K562 (cell line): ENCODE results near the gene TENT4B. TPM values are rescaled to one million over a fixed set of nuclear protein-coding genes. Genes with fewer than 3 reads are reported as not detected.

Source experiments
- DPF2 ChIP-seq: fragments of 450-650 bp; IDR thresholded peaks from 2 replicates; pipeline ENCODE4 v1.6.1; 2016
- MEF2D ChIP-seq: conservative IDR thresholded peaks from 2 replicates; pipeline ENCODE4 v1.6.1; 2016; ENCODE audit warnings: low read depth, missing genetic modification characterization, missing compliant biosample characterization
- NFE2L1 ChIP-seq: fragments of 450-650 bp; IDR thresholded peaks from 2 replicates; pipeline ENCODE4 v1.6.1; 2016; ENCODE audit warnings: missing genetic modification characterization, low read depth, mild to moderate bottlenecking, missing compliant biosample characterization, moderate library complexity, borderline replicate concordance
- TAF15 ChIP-seq: fragments of 200-400 bp; formaldehyde crosslinking; IDR thresholded peaks from 2 replicates; pipeline ENCODE4 v1.6.1; 2017; ENCODE audit warnings: mild to moderate bottlenecking, low read depth, low read length, moderate library complexity
- WHSC1 ChIP-seq: IDR thresholded peaks from one replicate; pipeline ENCODE4 v1.6.1; 2012; ENCODE audit warnings: low read length, control low read depth, inconsistent platforms
- ZNF584 ChIP-seq: fragments of 200-800 bp; sonication (Bioruptor generic); IDR thresholded peaks from 2 replicates; pipeline ENCODE4 v1.6.1; 2016; ENCODE audit warnings: low read depth, mild to moderate bottlenecking, missing genetic modification characterization, missing compliant biosample characterization
- polyA plus RNA-seq, 8 experiments: library from polyadenylated mRNA; depleted of rRNA in 4 of 8; stranded (reverse) in 5 of 8; unstranded in 3 of 8; fragments of >200 nt; fragmentation: Nextera tagmentation in 2 of 8; fragmentation: Illumina TruSeq in 1 of 8; extraction: Ambion mirVana in 2 of 8; extraction: Trizol in 1 of 8; gene quantifications; 2 replicates each; pipeline versions ENCODE4 v1.2.1 to v1.2.3, GENCODE V29; 2011 to 2014; ENCODE audit warnings: inconsistent platforms in 1 of 8, missing spikeins in 1 of 8
- total RNA-seq, 7 experiments: library from RNA; depleted of rRNA in 6 of 7; stranded (reverse); fragments of >200 nt in 6 of 7; fragmentation: Illumina TruSeq in 2 of 7; extraction: Trizol in 2 of 7; gene quantifications; 2 replicates each; pipeline versions ENCODE4 v1.2.1 to v1.2.3, GENCODE V29; 2011 to 2021; ENCODE audit warnings: low replicate concordance in 1 of 7
- TF ChIP-seq, protein P1 (sequence below): sonication (generic); formaldehyde crosslinking; IDR thresholded peaks from 2 replicates; pipeline ENCODE4 v1.9.0; 2022; ENCODE audit warnings: mild to moderate bottlenecking, missing genetic modification reagents
- TF ChIP-seq, protein P2 (sequence below): fragments of 450-650 bp; IDR thresholded peaks from 2 replicates; pipeline ENCODE4 v1.6.1; 2016; ENCODE audit warnings: missing biosample characterization, missing genetic modification characterization
- TF ChIP-seq, protein P3 (sequence below), 2 experiments: fragments of 250-450 bp in 1 of 2; fragments of 450-650 bp in 1 of 2; sonication (Bioruptor Pico) in 1 of 2; IDR thresholded peaks; 2 replicates each; pipeline versions ENCODE4 v1.6.1 to v1.8.0; 2016 to 2021; ENCODE audit warnings: mild to moderate bottlenecking in 2 of 2, moderate library complexity in 2 of 2, missing compliant biosample characterization in 1 of 2, missing genetic modification characterization in 1 of 2
- TF ChIP-seq, protein P4 (sequence below): fragments of 250-450 bp; sonication (Bioruptor Pico); IDR thresholded peaks from 2 replicates; pipeline ENCODE4 v1.5.0; 2021

The TENT4B gene
- total and polyA plus RNA-seq, 9 of the 15 experiments (the other 6 are each of a cell fraction or from before 2014, with no cell fraction given): 5.2 to 8.4 (median 7.0) TPM

DNA sequence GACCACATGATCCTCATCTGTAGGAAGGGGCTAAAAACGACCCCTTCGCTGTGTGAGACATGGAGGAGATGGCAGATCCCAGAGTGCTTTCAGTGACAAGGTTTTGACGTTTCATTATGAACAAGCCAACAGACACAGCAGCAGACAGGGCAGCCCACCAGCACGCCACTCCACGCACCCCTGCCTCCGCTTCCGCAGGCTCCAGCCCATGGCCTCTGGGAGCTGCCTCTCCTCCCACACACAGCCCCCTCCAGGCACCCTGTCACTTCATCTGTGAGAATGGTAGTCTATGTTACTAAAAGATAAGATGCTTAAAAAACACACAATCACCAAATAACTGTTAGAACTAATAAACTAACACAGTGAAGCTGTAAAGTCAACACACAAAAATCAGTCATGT is 101.0 kb downstream of the TENT4B start (continued):
- TF ChIP-seq, protein P1, sequence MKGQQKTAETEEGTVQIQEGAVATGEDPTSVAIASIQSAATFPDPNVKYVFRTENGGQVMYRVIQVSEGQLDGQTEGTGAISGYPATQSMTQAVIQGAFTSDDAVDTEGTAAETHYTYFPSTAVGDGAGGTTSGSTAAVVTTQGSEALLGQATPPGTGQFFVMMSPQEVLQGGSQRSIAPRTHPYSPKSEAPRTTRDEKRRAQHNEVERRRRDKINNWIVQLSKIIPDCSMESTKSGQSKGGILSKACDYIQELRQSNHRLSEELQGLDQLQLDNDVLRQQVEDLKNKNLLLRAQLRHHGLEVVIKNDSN (CRISPR knock-in tag): 0 out of 2 replicates have a peak, but pooled peaks have one; percentile 22
- no peak for TF ChIP-seq NFE2L1 (tag)
- no peak; the same call in 1 of the 2 replicates for TF ChIP-seq ZNF584 (CRISPR knock-in tag)
- no peak for TF ChIP-seq WHSC1
- TF ChIP-seq, protein P2, sequence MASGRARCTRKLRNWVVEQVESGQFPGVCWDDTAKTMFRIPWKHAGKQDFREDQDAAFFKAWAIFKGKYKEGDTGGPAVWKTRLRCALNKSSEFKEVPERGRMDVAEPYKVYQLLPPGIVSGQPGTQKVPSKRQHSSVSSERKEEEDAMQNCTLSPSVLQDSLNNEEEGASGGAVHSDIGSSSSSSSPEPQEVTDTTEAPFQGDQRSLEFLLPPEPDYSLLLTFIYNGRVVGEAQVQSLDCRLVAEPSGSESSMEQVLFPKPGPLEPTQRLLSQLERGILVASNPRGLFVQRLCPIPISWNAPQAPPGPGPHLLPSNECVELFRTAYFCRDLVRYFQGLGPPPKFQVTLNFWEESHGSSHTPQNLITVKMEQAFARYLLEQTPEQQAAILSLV (tag): 0 out of 2 replicates have a peak, but pooled peaks have one; percentile 19
- no peak for TF ChIP-seq TAF15
- TF ChIP-seq, protein P3, sequence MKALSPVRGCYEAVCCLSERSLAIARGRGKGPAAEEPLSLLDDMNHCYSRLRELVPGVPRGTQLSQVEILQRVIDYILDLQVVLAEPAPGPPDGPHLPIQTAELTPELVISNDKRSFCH (CRISPR knock-in tag; IDR thresholded peaks at IDR 0.05): no peak
- TF ChIP-seq, protein P3 (tag; IDR thresholded peaks at IDR 0.05): peak; percentile 67; the same call in 1 of the 2 replicates
- TF ChIP-seq DPF2: peak; percentile 87
- TF ChIP-seq MEF2D: no peak
- TF ChIP-seq, protein P4, sequence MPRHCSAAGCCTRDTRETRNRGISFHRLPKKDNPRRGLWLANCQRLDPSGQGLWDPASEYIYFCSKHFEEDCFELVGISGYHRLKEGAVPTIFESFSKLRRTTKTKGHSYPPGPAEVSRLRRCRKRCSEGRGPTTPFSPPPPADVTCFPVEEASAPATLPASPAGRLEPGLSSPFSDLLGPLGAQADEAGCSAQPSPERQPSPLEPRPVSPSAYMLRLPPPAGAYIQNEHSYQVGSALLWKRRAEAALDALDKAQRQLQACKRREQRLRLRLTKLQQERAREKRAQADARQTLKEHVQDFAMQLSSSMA: no peak
